CD14-positive monocyte (primary cell): ENCODE results near the gene DAB2IP. TPM values are rescaled to one million over a fixed set of nuclear protein-coding genes. Genes with fewer than 3 reads are reported as not detected.

ENCODE experiments used
- DNase-seq, 3 donors: peaks; one replicate each; pipeline ENCODE4 v3.0.0-alpha.2; 2011 to 2022
- H2AFZ ChIP-seq: 2 replicates; pipeline ENCODE4 v1.6.0; 2012; ENCODE audit warnings: mild to moderate bottlenecking, low read depth, low read length, inconsistent platforms; ENCODE audit not compliant: insufficient read depth, poor library complexity, severe bottlenecking
- H3K27ac ChIP-seq, 2 donors: 1 replicate in 1 of 2; 2 replicates in 1 of 2; pipeline ENCODE4 v1.5.1; 2012 to 2013; ENCODE audit warnings: low read length in 2 of 2, control low read depth in 1 of 2, inconsistent platforms in 1 of 2, low read depth in 1 of 2, mild to moderate bottlenecking in 1 of 2
- H3K27me3 ChIP-seq, 2 donors: one replicate each; pipeline versions ENCODE4 v1.6.0 to v1.6.1; 2011 to 2013; ENCODE audit warnings: low read length in 2 of 2; ENCODE audit not compliant: control insufficient read depth in 2 of 2, insufficient read depth in 2 of 2
- H3K36me3 ChIP-seq, 2 donors: replicated peaks in 1 of 2; 1 replicate in 1 of 2; 2 replicates in 1 of 2; pipeline versions ENCODE4 v1.5.1 to v1.6.1; 2012 to 2013; ENCODE audit warnings: low read length in 2 of 2, control low read depth in 1 of 2, inconsistent platforms in 1 of 2, mild to moderate bottlenecking in 1 of 2; ENCODE audit not compliant: insufficient read depth in 2 of 2, control insufficient read depth in 1 of 2
- H3K4me1 ChIP-seq, 2 donors: 1 replicate in 1 of 2; 2 replicates in 1 of 2; pipeline versions ENCODE4 v1.5.1 to v1.6.1; 2012 to 2013; ENCODE audit warnings: low read length in 2 of 2, control low read depth in 1 of 2, inconsistent platforms in 1 of 2, mild to moderate bottlenecking in 1 of 2, moderate library complexity in 1 of 2; ENCODE audit not compliant: insufficient read depth in 2 of 2, control insufficient read depth in 1 of 2
- H3K4me2 ChIP-seq: replicated peaks from 2 replicates; pipeline ENCODE3; 2012; ENCODE audit warnings: low read length, moderate library complexity, mild to moderate bottlenecking; ENCODE audit not compliant: poor library complexity, severe bottlenecking; ENCODE audit errors: extremely low read depth
- H3K4me3 ChIP-seq, 3 experiments: fragments of 200-600 bp in 1 of 3; sonication (generic) in 1 of 3; replicated peaks in 1 of 3; 1 replicate in 2 of 3; 2 replicates in 1 of 3; pipeline ENCODE4 v1.5.1; 2011 to 2013; ENCODE audit warnings: low read length in 3 of 3, mild to moderate bottlenecking in 3 of 3, control low read depth in 2 of 3, low read depth in 2 of 3, inconsistent platforms in 1 of 3, moderate library complexity in 1 of 3
- H3K79me2 ChIP-seq: 2 replicates; pipeline ENCODE4 v1.6.0; 2012; ENCODE audit warnings: mild to moderate bottlenecking, control low read depth, inconsistent platforms, low read length, moderate library complexity; ENCODE audit not compliant: insufficient read depth
- H3K9ac ChIP-seq: 2 replicates; pipeline ENCODE4 v1.6.0; 2017; ENCODE audit warnings: low read length, mild to moderate bottlenecking; ENCODE audit not compliant: insufficient read depth, poor library complexity, severe bottlenecking
- H3K9me3 ChIP-seq, 2 donors: replicated peaks in 1 of 2; 1 replicate in 1 of 2; 2 replicates in 1 of 2; pipeline versions ENCODE4 v1.5.1 to v1.6.1; 2012 to 2013; ENCODE audit warnings: low read length in 2 of 2, control low read depth in 1 of 2; ENCODE audit not compliant: control insufficient read depth in 1 of 2, insufficient read depth in 1 of 2
- H4K20me1 ChIP-seq: 2 replicates; pipeline ENCODE4 v1.6.0; 2012; ENCODE audit warnings: mild to moderate bottlenecking, low read length, control low read depth, moderate library complexity; ENCODE audit not compliant: insufficient read depth
- H3K27ac Mint-ChIP-seq, 7 donors: one replicate each; pipeline ENCODE4 v1.8.0; 2020; ENCODE audit warnings: mild to moderate bottlenecking in 7 of 7, mixed read lengths in 7 of 7, moderate library complexity in 6 of 7, inconsistent platforms in 2 of 7
- H3K27me3 Mint-ChIP-seq, 3 donors: one replicate each; pipeline ENCODE4 v1.8.0; 2021 to 2022; ENCODE audit warnings: low read depth in 3 of 3, mild to moderate bottlenecking in 3 of 3, mixed read lengths in 3 of 3, moderate library complexity in 3 of 3, inconsistent platforms in 1 of 3
- H3K36me3 Mint-ChIP-seq, 2 donors: one replicate each; pipeline ENCODE4 v1.8.0; 2020; ENCODE audit warnings: mixed read lengths in 2 of 2, inconsistent platforms in 1 of 2, mild to moderate bottlenecking in 1 of 2
- H3K4me1 Mint-ChIP-seq: one replicate; pipeline ENCODE4 v1.8.0; 2020; ENCODE audit warnings: mild to moderate bottlenecking, mixed read lengths
- H3K4me3 Mint-ChIP-seq, 2 donors: one replicate each; pipeline ENCODE4 v1.8.0; 2020; ENCODE audit warnings: mild to moderate bottlenecking in 2 of 2, mixed read lengths in 2 of 2, moderate library complexity in 1 of 2
- H3K9me3 Mint-ChIP-seq, 7 donors: one replicate each; pipeline ENCODE4 v1.8.0; 2020 to 2022; ENCODE audit warnings: mixed read lengths in 7 of 7, mild to moderate bottlenecking in 6 of 7, moderate library complexity in 6 of 7, inconsistent platforms in 2 of 7
- CTCF ChIP-seq: fragments of 200-600 bp; IDR thresholded peaks from one replicate; pipeline ENCODE4 v1.8.0; 2022; ENCODE audit warnings: antibody characterized with exemption, mild to moderate bottlenecking
- WGBS: methylation state at CpG from one replicate; pipeline ENCODE4 v1.1.5; 2013; ENCODE audit warnings: missing lambda C conversion rate; ENCODE audit not compliant: insufficient coverage; 5-methylcytosine and 5-hydroxymethylcytosine counted together
- intact Hi-C, 2 donors: fragments of 100-400 bp; cut with micrococcal nuclease; formaldehyde crosslinking; loops; one replicate each; pipeline versions ENCODE4 v1.15.0 to v1.15.1; 2023
- polyA plus RNA-seq, 3 donors: library from polyadenylated mRNA; depleted of rRNA in 1 of 3; unstranded in 2 of 3; stranded (reverse) in 1 of 3; fragments of 300-500 nt in 2 of 3; fragments of >200 nt in 1 of 3; fragmentation: Illumina TruSeq in 2 of 3; gene quantifications; 1 replicate in 2 of 3; 2 replicates in 1 of 3; pipeline ENCODE4 v1.2.3, GENCODE V29; 2012 to 2021

DAB2IP gene
- polyA plus RNA-seq, 3 donors, result 0.13 TPM; not detected in 2

GRCh38 chr9:121786998-121787422 lies 135.6 kb downstream of the DAB2IP start:
- DNase-seq, result no peak
- 96% methylated on average over 6 of the region's 8 CpGs for WGBS
- H3K79me2 ChIP-seq, result no peaks in the 10 kb centered on the region
- H3K4me1 ChIP-seq, result no peaks in the 10 kb centered on the region
- H3K4me3 ChIP-seq, result no peak overlapping the region
- Mint-ChIP-seq H3K27ac (no peak overlapping the region), H3K9me3 (no peaks in the 10 kb centered on the region), H3K27me3 (peaks cover 5 to 14% (median 13%) of the 10 kb centered on the region in 3 donors), H3K36me3 (no peaks in the 10 kb centered on the region), H3K4me3 (no peak overlapping the region), H3K4me1 (peaks cover 4% of the 10 kb centered on the region)
- intact Hi-C loops, result no loop called here
- no peaks in the 10 kb centered on the region for H3K27me3 ChIP-seq
- H3K27ac ChIP-seq, result no peak overlapping the region
- TF ChIP-seq CTCF, result no peak
- no peak overlapping the region for H2AFZ ChIP-seq
- H3K9ac ChIP-seq, result no peak overlapping the region
- H3K9me3 ChIP-seq, result no peaks in the 10 kb centered on the region
- no peaks in the 10 kb centered on the region for H4K20me1 ChIP-seq
- no peaks in the 10 kb centered on the region for H3K36me3 ChIP-seq
- no peak overlapping the region for H3K4me2 ChIP-seq

GRCh38 chr9:121788686-121789366 lies 137.4 kb downstream of the DAB2IP start:
- H3K36me3 Mint-ChIP-seq, result no peaks in the 10 kb centered on the region
- Histone ChIP-seq H3K27ac (no peak overlapping the region), H3K27me3 (no peaks in the 10 kb centered on the region), H3K9ac (no peak overlapping the region), H3K9me3 (no peaks in the 10 kb centered on the region), H3K4me3 (no peak overlapping the region), H2AFZ (no peak overlapping the region), H3K79me2 (no peaks in the 10 kb centered on the region), H3K36me3 (no peaks in the 10 kb centered on the region), H4K20me1 (no peaks in the 10 kb centered on the region), H3K4me2 (no peak overlapping the region), H3K4me1 (no peaks in the 10 kb centered on the region)
- H3K9me3 Mint-ChIP-seq, result no peaks in the 10 kb centered on the region
- H3K4me3 Mint-ChIP-seq, result peak overlapping the region in 1 of 2 donors; percentile 48
- no peak for DNase-seq
- 92% methylated on average over 14 of the region's 15 CpGs for WGBS
- intact Hi-C loops, result no loop called here
- peak overlapping the region in 1 of 7 donors; percentile 68 for H3K27ac Mint-ChIP-seq
- peaks cover 2% of the 10 kb centered on the region for H3K4me1 Mint-ChIP-seq
- TF ChIP-seq CTCF, result no peak
- H3K27me3 Mint-ChIP-seq, result peaks cover 3 to 14% (median 13%) of the 10 kb centered on the region in 3 donors
